SK-N-SH (cell line): ENCODE results near the gene ATP6V1B1. TPM values are rescaled to one million over a fixed set of nuclear protein-coding genes. Genes with fewer than 3 reads are reported as not detected.

ENCODE experiments used
- CTCF ChIA-PET: fragments of 300-600, 350-600 bp; formaldehyde crosslinking; extraction: SDS; loops from one replicate; lab custom pipeline; 2021; lab: Yijun Ruan, JAX
- POLR2A ChIA-PET: fragments of 350-600 bp; sonication (Branson Sonifier 250); formaldehyde crosslinking; extraction: SDS; loops from one replicate; lab custom pipeline; 2020; ENCODE audit warnings: antibody characterized with exemption, inconsistent platforms; lab: Yijun Ruan, JAX
- DNase-seq: peaks from one replicate; pipeline ENCODE4 v3.0.0; 2012
- H2AFZ ChIP-seq: fragments of 200-600 bp; sonication (generic); 2 replicates; pipeline ENCODE4 v1.8.1; 2016; ENCODE audit warnings: antibody characterized with exemption, mild to moderate bottlenecking, low read depth
- H3F3A ChIP-seq: fragments of 200-600 bp; sonication (generic); replicated peaks from 2 replicates; pipeline ENCODE3; 2016; ENCODE audit warnings: antibody characterized with exemption, mild to moderate bottlenecking; ENCODE audit not compliant: insufficient read depth
- H3K27ac ChIP-seq, 2 experiments: fragments of 200-500 bp in 1 of 2; fragments of 200-600 bp in 1 of 2; sonication (Bioruptor generic) in 1 of 2; sonication (generic), shearing (Covaris generic) in 1 of 2; 2 replicates each; pipeline versions ENCODE4 v1.5.1 to v1.6.1; 2014 to 2016; ENCODE audit warnings: low read depth in 2 of 2, inconsistent platforms in 1 of 2, low read length in 1 of 2, mild to moderate bottlenecking in 1 of 2, mixed read lengths in 1 of 2
- H3K27me3 ChIP-seq: fragments of 200-600 bp; sonication (generic), shearing (Covaris generic); 2 replicates; pipeline ENCODE4 v1.6.1; 2016; ENCODE audit warnings: mixed run types; ENCODE audit not compliant: insufficient read depth
- H3K36me3 ChIP-seq, 2 experiments: fragments of 200-500 bp in 1 of 2; fragments of 200-600 bp in 1 of 2; sonication (Bioruptor generic) in 1 of 2; sonication (generic) in 1 of 2; replicated peaks in 1 of 2; 2 replicates each; pipeline versions ENCODE3 to v1.5.1; 2014 to 2016; ENCODE audit warnings: low read length in 1 of 2, mild to moderate bottlenecking in 1 of 2; ENCODE audit not compliant: insufficient read depth in 2 of 2, control insufficient read depth in 1 of 2
- H3K4me1 ChIP-seq, 2 experiments: fragments of 200-500 bp in 1 of 2; fragments of 200-600 bp in 1 of 2; sonication (Bioruptor generic) in 1 of 2; sonication (generic), shearing (Covaris generic) in 1 of 2; 2 replicates each; pipeline versions ENCODE4 v1.5.1 to v1.6.1; 2014 to 2016; ENCODE audit warnings: low read depth in 1 of 2, low read length in 1 of 2, mixed run types in 1 of 2; ENCODE audit not compliant: insufficient read depth in 2 of 2, control insufficient read depth in 1 of 2
- H3K4me2 ChIP-seq: fragments of 200-600 bp; sonication (generic), shearing (Covaris generic); 2 replicates; pipeline ENCODE4 v1.6.1; 2017; ENCODE audit warnings: mixed run types
- H3K4me3 ChIP-seq, 2 experiments: fragments of 200-500 bp in 1 of 2; fragments of 200-600 bp in 1 of 2; sonication (Bioruptor generic) in 1 of 2; sonication (generic), shearing (Covaris generic) in 1 of 2; 2 replicates each; pipeline versions ENCODE4 v1.5.1 to v1.8.1; 2014 to 2016; ENCODE audit warnings: low read depth in 2 of 2, inconsistent platforms in 1 of 2, low read length in 1 of 2, mild to moderate bottlenecking in 1 of 2, mixed read lengths in 1 of 2, moderate library complexity in 1 of 2
- H3K79me2 ChIP-seq: fragments of 200-600 bp; sonication (generic); 2 replicates; pipeline ENCODE4 v1.8.1; 2017; ENCODE audit warnings: mild to moderate bottlenecking; ENCODE audit not compliant: insufficient read depth
- H3K9ac ChIP-seq: fragments of 200-600 bp; sonication (generic); 2 replicates; pipeline ENCODE4 v1.6.1; 2017; ENCODE audit warnings: mixed run types
- H3K9me2 ChIP-seq: fragments of 200-600 bp; sonication (generic); 2 replicates; pipeline ENCODE4 v1.6.1; 2017; ENCODE audit warnings: mixed run types
- H3K9me3 ChIP-seq: fragments of 200-600 bp; sonication (generic); 2 replicates; pipeline ENCODE4 v1.6.1; 2017; ENCODE audit warnings: mixed run types, mild to moderate bottlenecking, moderate library complexity
- H4K20me1 ChIP-seq: fragments of 200-600 bp; sonication (generic); 2 replicates; pipeline ENCODE4 v1.6.1; 2017; ENCODE audit warnings: mild to moderate bottlenecking, mixed run types; ENCODE audit not compliant: insufficient read depth
- EP300 ChIP-seq, 2 experiments: IDR thresholded peaks; 2 replicates each; pipeline versions ENCODE4 v1.4.0 to v1.6.1; 2012; ENCODE audit warnings: borderline replicate concordance in 1 of 2, low read depth in 1 of 2, low read length in 1 of 2
- EZH2phosphoT487 ChIP-seq: fragments of 200-600 bp; sonication (generic); IDR thresholded peaks from 2 replicates; pipeline ENCODE4 v1.6.1; 2017; ENCODE audit warnings: low read depth, mixed run types, mild to moderate bottlenecking, antibody characterized with exemption, moderate library complexity, borderline replicate concordance
- FOSL2 ChIP-seq: IDR thresholded peaks from 2 replicates; pipeline ENCODE4 v1.4.0; 2012; ENCODE audit warnings: low read depth, mild to moderate bottlenecking, moderate library complexity, borderline replicate concordance
- GATA2 ChIP-seq: sonication (generic); formaldehyde crosslinking; IDR thresholded peaks from 2 replicates; pipeline ENCODE4 v1.5.0; 2020; ENCODE audit warnings: mild to moderate bottlenecking, missing genetic modification reagents
- JUND ChIP-seq: IDR thresholded peaks from 2 replicates; pipeline ENCODE4 v1.4.0; 2012
- NRF1 ChIP-seq: IDR thresholded peaks from 2 replicates; pipeline ENCODE4 v1.6.1; 2012; ENCODE audit warnings: low read depth, mild to moderate bottlenecking, low read length
- PBX3 ChIP-seq: IDR thresholded peaks from 2 replicates; pipeline ENCODE4; 2012
- REST ChIP-seq: IDR thresholded peaks from 2 replicates; pipeline ENCODE4 v1.6.1; 2012; ENCODE audit warnings: mild to moderate bottlenecking, low read depth, low read length, moderate library complexity
- RFX5 ChIP-seq: IDR thresholded peaks from 2 replicates; pipeline ENCODE4 v1.6.1; 2012; ENCODE audit warnings: mild to moderate bottlenecking, improper control_type of control experiment, low read length
- RXRA ChIP-seq: IDR thresholded peaks from 2 replicates; pipeline ENCODE4 v1.4.0; 2012; ENCODE audit warnings: low read depth, mild to moderate bottlenecking, borderline replicate concordance
- SMC3 ChIP-seq: IDR thresholded peaks from 2 replicates; pipeline ENCODE4 v1.6.1; 2012; ENCODE audit warnings: low read depth, low read length, improper control_type of control experiment
- TAF1 ChIP-seq: IDR thresholded peaks from 2 replicates; pipeline ENCODE4 v1.6.1; 2012; ENCODE audit warnings: low read depth, mild to moderate bottlenecking, low read length, moderate library complexity, borderline replicate concordance
- TCF12 ChIP-seq: IDR thresholded peaks from 2 replicates; pipeline ENCODE4 v1.4.0; 2012
- TEAD4 ChIP-seq: IDR thresholded peaks from 2 replicates; pipeline ENCODE4 v1.4.0; 2012; ENCODE audit warnings: mild to moderate bottlenecking, borderline replicate concordance; ENCODE audit not compliant: insufficient read depth
- USF2 ChIP-seq: fragments of 150-350 bp; IDR thresholded peaks from 2 replicates; pipeline ENCODE4 v1.6.1; 2017; ENCODE audit warnings: antibody characterized with exemption, low read length, low read depth, borderline replicate concordance
- YY1 ChIP-seq: IDR thresholded peaks from 2 replicates; pipeline ENCODE4 v1.4.0; 2012; ENCODE audit warnings: low read depth, mild to moderate bottlenecking
- ZBTB33 ChIP-seq: IDR thresholded peaks from 2 replicates; pipeline ENCODE4 v1.4.0; 2012; ENCODE audit warnings: low read depth, borderline replicate concordance
- WGBS: methylation state at CpG from one replicate; pipeline ENCODE4 v1.1.6; 2017; ENCODE audit warnings: low lambda C conversion rate; 5-methylcytosine and 5-hydroxymethylcytosine counted together
- polyA plus RNA-seq, 3 experiments: library from polyadenylated mRNA; depleted of rRNA; stranded (reverse); fragments of >200 nt; gene quantifications; 2 replicates each; pipeline ENCODE4 v1.2.3, GENCODE V29; 2012

ATP6V1B1 gene
- polyA plus RNA-seq, 1 of the 3 experiments (the other 2 are of a cell fraction), result 4.9 TPM

GRCh38 chr2:70965506-70965905, 29.8 kb downstream of the ATP6V1B1 start (continued):
- TF ChIP-seq JUND, result no peak
- TF ChIP-seq TAF1, result no peak

GRCh38 chr2:70966681-70967080, 31.0 kb downstream of the ATP6V1B1 start:
- H3F3A ChIP-seq, result no peaks in the 10 kb centered on the region
- H3K4me2 ChIP-seq, result no peak overlapping the region
- 82% methylated on average over 4 of the region's 4 CpGs for WGBS
- H3K9me3 ChIP-seq, result no peaks in the 10 kb centered on the region
- H3K27ac ChIP-seq, result no peak overlapping the region
- DNase-seq, result no peak
- no peaks in the 10 kb centered on the region for H4K20me1 ChIP-seq
- ChIA-PET POLR2A (no interaction called here), CTCF (interaction anchor here (1.4 to 9.5 kb wide), 7 partner anchors 11 to 664 kb away, joined by 4 to 93 read pairs (median 33); partner anchors contain the start of genes ANKRD53 and FAM136A)
- H3K9ac ChIP-seq, result no peak overlapping the region
- no peak overlapping the region for H3K4me3 ChIP-seq
- H3K27me3 ChIP-seq, result no peaks in the 10 kb centered on the region
- H3K9me2 ChIP-seq, result no peaks in the 10 kb centered on the region
- no peak for TF ChIP-seq REST
- no peak for TF ChIP-seq YY1
- TF ChIP-seq RFX5, result no peak
- no peak for TF ChIP-seq RXRA
- TF ChIP-seq GATA2 (CRISPR knock-in tag), result no peak
- no peak for TF ChIP-seq PBX3
- no peak for TF ChIP-seq NRF1
- no peak for TF ChIP-seq EZH2phosphoT487
- TF ChIP-seq TEAD4, result no peak
- TF ChIP-seq TCF12, result no peak
- no peak for TF ChIP-seq SMC3
- no peak for TF ChIP-seq FOSL2
- TF ChIP-seq USF2, result no peak
- no peak for TF ChIP-seq EP300 (IDR thresholded peaks at IDR 0.05; ENCODE audit: borderline replicate concordance in 1 of 2, low read depth in 1 of 2, low read length in 1 of 2)
- no peak for TF ChIP-seq JUND
- no peak for TF ChIP-seq ZBTB33
- TF ChIP-seq, all 33 proteins: peak for 0
- Histone ChIP-seq H3K4me1 (no peaks in the 10 kb centered on the region; a peak in 1 of 4 replicates), H2AFZ (no peak overlapping the region), H3K79me2 (no peaks in the 10 kb centered on the region), H3K36me3 (no peaks in the 10 kb centered on the region)
